Liver (tissue), 9 donors: ENCODE results near the gene PRMT2. TPM values are rescaled to one million over a fixed set of nuclear protein-coding genes. Genes with fewer than 3 reads are reported as not detected.

Source experiments
- DNase-seq: peaks from one replicate; pipeline ENCODE4 v3.0.0-alpha.2; 2017; ENCODE audit warnings: low spot score
- H3K27ac ChIP-seq, 2 donors: one replicate each; pipeline ENCODE4 v1.7.0; 2013; ENCODE audit warnings: inconsistent platforms in 2 of 2, low read length in 2 of 2, control low read depth in 1 of 2, low read depth in 1 of 2, mild to moderate bottlenecking in 1 of 2
- H3K27me3 ChIP-seq, 4 donors: one replicate each; pipeline versions ENCODE4 v1.6.1 to v1.7.0; 2013; ENCODE audit warnings: low read length in 3 of 4, inconsistent platforms in 1 of 4, mild to moderate bottlenecking in 1 of 4, moderate library complexity in 1 of 4; ENCODE audit not compliant: control insufficient read depth in 4 of 4, insufficient read depth in 4 of 4
- H3K36me3 ChIP-seq, 4 donors: one replicate each; pipeline versions ENCODE4 v1.6.1 to v1.7.0; 2013; ENCODE audit warnings: low read length in 3 of 4, mild to moderate bottlenecking in 3 of 4, low read depth in 1 of 4, moderate library complexity in 1 of 4; ENCODE audit not compliant: control insufficient read depth in 4 of 4, insufficient read depth in 3 of 4
- H3K4me1 ChIP-seq, 4 donors: one replicate each; pipeline versions ENCODE4 v1.6.1 to v1.7.0; 2013; ENCODE audit warnings: low read length in 3 of 4, mild to moderate bottlenecking in 3 of 4, moderate library complexity in 1 of 4; ENCODE audit not compliant: control insufficient read depth in 4 of 4, insufficient read depth in 4 of 4
- H3K4me3 ChIP-seq, 3 donors: one replicate each; pipeline versions ENCODE4 v1.6.1 to v1.7.0; 2013; ENCODE audit warnings: low read length in 3 of 3, control low read depth in 1 of 3, low read depth in 1 of 3, mild to moderate bottlenecking in 1 of 3
- H3K9ac ChIP-seq, 2 donors: one replicate each; pipeline ENCODE4 v1.7.0; 2013; ENCODE audit warnings: low read length in 2 of 2, mild to moderate bottlenecking in 2 of 2, moderate library complexity in 2 of 2, control low read depth in 1 of 2, low read depth in 1 of 2
- H3K9me3 ChIP-seq, 4 donors: one replicate each; pipeline versions ENCODE4 v1.6.1 to v1.7.0; 2013; ENCODE audit warnings: low read length in 3 of 4; ENCODE audit not compliant: control insufficient read depth in 4 of 4
- ATF3 ChIP-seq: IDR thresholded peaks from 2 replicates; pipeline ENCODE4 v1.6.1; 2016; ENCODE audit warnings: antibody characterized with exemption
- CTCF ChIP-seq: fragments of 150-350 bp; IDR thresholded peaks from 2 replicates; pipeline ENCODE4 v1.5.1; 2017; ENCODE audit warnings: improper control_type of control experiment, low read depth, low read length; ENCODE audit not compliant: missing input control
- EGR1 ChIP-seq, 2 donors: IDR thresholded peaks; 2 replicates each; pipeline ENCODE4 v1.6.1; 2016 to 2018; ENCODE audit warnings: antibody characterized with exemption in 2 of 2, low read depth in 2 of 2
- FOXA1 ChIP-seq: IDR thresholded peaks from 2 replicates; pipeline ENCODE4 v1.6.1; 2016; ENCODE audit warnings: antibody characterized with exemption
- FOXA2 ChIP-seq: IDR thresholded peaks from 2 replicates; pipeline ENCODE4 v1.6.1; 2016; ENCODE audit warnings: antibody characterized with exemption
- GABPA ChIP-seq, 2 donors: IDR thresholded peaks in 1 of 2; conservative IDR thresholded peaks in 1 of 2; 2 replicates each; pipeline ENCODE4 v1.6.1; 2016; ENCODE audit warnings: antibody characterized with exemption in 2 of 2, mild to moderate bottlenecking in 1 of 2, moderate library complexity in 1 of 2
- HNF4A ChIP-seq, 2 donors: conservative IDR thresholded peaks; 2 replicates each; pipeline ENCODE4 v1.6.1; 2016; ENCODE audit warnings: antibody characterized with exemption in 2 of 2, mild to moderate bottlenecking in 2 of 2
- HNF4G ChIP-seq: IDR thresholded peaks from 2 replicates; pipeline ENCODE4 v1.6.1; 2016; ENCODE audit warnings: antibody characterized with exemption
- JUND ChIP-seq, 2 donors: IDR thresholded peaks; 2 replicates each; pipeline ENCODE4 v1.6.1; 2016; ENCODE audit warnings: antibody characterized with exemption in 2 of 2
- MAX ChIP-seq: IDR thresholded peaks from 2 replicates; pipeline ENCODE4 v1.6.1; 2016; ENCODE audit warnings: antibody characterized with exemption
- NR2F2 ChIP-seq: IDR thresholded peaks from 2 replicates; pipeline ENCODE4 v1.6.1; 2016; ENCODE audit warnings: antibody characterized with exemption
- RAD21 ChIP-seq, 2 donors: IDR thresholded peaks; 2 replicates each; pipeline ENCODE4 v1.6.1; 2016; ENCODE audit warnings: antibody characterized with exemption in 2 of 2, mild to moderate bottlenecking in 2 of 2
- REST ChIP-seq: IDR thresholded peaks from 2 replicates; pipeline ENCODE4 v1.6.1; 2016; ENCODE audit warnings: antibody characterized with exemption, mild to moderate bottlenecking
- RXRA ChIP-seq, 2 donors: IDR thresholded peaks; 2 replicates each; pipeline ENCODE4 v1.6.1; 2017 to 2018; ENCODE audit warnings: antibody characterized with exemption in 2 of 2, mild to moderate bottlenecking in 1 of 2
- SP1 ChIP-seq: IDR thresholded peaks from 2 replicates; pipeline ENCODE4 v1.6.1; 2018; ENCODE audit warnings: antibody characterized with exemption, mild to moderate bottlenecking
- TAF1 ChIP-seq: conservative IDR thresholded peaks from 2 replicates; pipeline ENCODE4 v1.6.1; 2016; ENCODE audit warnings: antibody characterized with exemption, mild to moderate bottlenecking
- YY1 ChIP-seq: IDR thresholded peaks from 2 replicates; pipeline ENCODE4 v1.6.1; 2016; ENCODE audit warnings: antibody characterized with exemption, mild to moderate bottlenecking
- ZBTB33 ChIP-seq: IDR thresholded peaks from 2 replicates; pipeline ENCODE4 v1.6.1; 2016; ENCODE audit warnings: antibody characterized with exemption
- WGBS: extraction: QIAGEN DNeasy Blood & Tissue Kit; methylation state at CpG from one replicate; pipeline ENCODE4 v1.1.7; 2013; 5-methylcytosine and 5-hydroxymethylcytosine counted together
- polyA plus RNA-seq, 2 donors: library from polyadenylated mRNA; stranded (reverse) in 1 of 2; unstranded in 1 of 2; fragments of 200-250 nt in 1 of 2; fragments of >200 nt in 1 of 2; fragmentation: Nextera tagmentation in 1 of 2; extraction: Ambion mirVana in 1 of 2; gene quantifications; one replicate each; pipeline versions ENCODE4 v1.2.1 to v1.2.3, GENCODE V29; 2013 to 2015
- total RNA-seq, 2 donors: library from RNA; depleted of rRNA; stranded (reverse); fragments of >200 nt; gene quantifications; one replicate each; pipeline ENCODE4 v1.2.3, GENCODE V29; 2014
- donor health status: healthy.
- donor health status: healthy.
- donor health status: healthy.
- donor health status: healthy.
- donor health status: healthy.

Gene PRMT2
- total and polyA plus RNA-seq, 4 donors, result 17.9 to 29.2 (median 23.2) TPM

- DNase-seq, result no peak
- 90% methylated on average over 3 of the region's 3 CpGs for WGBS
Observed at GRCh38 chr21:46665566-46665965, 30.1 kb downstream of the PRMT2 start.

GRCh38 chr21:46666941-46667740 is 31.7 kb downstream of the PRMT2 start:
- TF ChIP-seq CTCF (no peak), NR2F2 (no peak), ZBTB33 (no peak), ATF3 (no peak), YY1 (no peak), EGR1 (IDR thresholded peaks at IDR 0.05; ENCODE audit: low read depth in 2 of 2) (no peak), RAD21 (IDR thresholded peaks at IDR 0.05) (no peak), TAF1 (no peak), HNF4A (conservative IDR thresholded peaks at IDR 0.05) (no peak), REST (no peak), HNF4G (no peak), SP1 (no peak), MAX (no peak), FOXA2 (no peak), GABPA (IDR thresholded peaks at IDR 0.05 in 1 of 2, conservative IDR thresholded peaks at IDR 0.05 in 1 of 2) (no peak), JUND (IDR thresholded peaks at IDR 0.05) (no peak), FOXA1 (no peak), RXRA (IDR thresholded peaks at IDR 0.05) (no peak)
- H3K27ac ChIP-seq, result no peak overlapping the region
- no peaks in the 10 kb centered on the region for H3K9me3 ChIP-seq
- H3K36me3 ChIP-seq, result peaks cover 7 to 16% (median 8%) of the 10 kb centered on the region in 4 donors
- peak overlapping the region in 2 of 3 donors; percentile 38 for H3K4me3 ChIP-seq
- 11% methylated on average over 53 of the region's 53 CpGs for WGBS
- DNase-seq, result no peak
- H3K9ac ChIP-seq, result no peak overlapping the region
- H3K27me3 ChIP-seq, result peaks cover 0 to 5% (median 0%) of the 10 kb centered on the region in 4 donors
- peaks cover 0 to 14% (median 7%) of the 10 kb centered on the region in 4 donors for H3K4me1 ChIP-seq

More at GRCh38 chr21:46665566-46665965, 30.1 kb downstream of the PRMT2 start:
- Histone ChIP-seq H3K27me3 (peaks cover 0 to 5% (median 0%) of the 10 kb centered on the region in 4 donors), H3K4me3 (no peak overlapping the region), H3K36me3 (peaks cover 7 to 16% (median 8%) of the 10 kb centered on the region in 4 donors), H3K4me1 (peaks cover 0 to 14% (median 7%) of the 10 kb centered on the region in 4 donors), H3K9ac (no peak overlapping the region), H3K27ac (no peak overlapping the region), H3K9me3 (no peaks in the 10 kb centered on the region)
- TF ChIP-seq RAD21 (IDR thresholded peaks at IDR 0.05) (no peak), FOXA2 (no peak), NR2F2 (no peak), MAX (no peak), RXRA (IDR thresholded peaks at IDR 0.05) (no peak)
